Measurements from ENCODE around the gene DDX42. TPM values are rescaled to one million over a fixed set of nuclear protein-coding genes. Genes with fewer than 3 reads are reported as not detected.

The DDX42 gene, protein sequence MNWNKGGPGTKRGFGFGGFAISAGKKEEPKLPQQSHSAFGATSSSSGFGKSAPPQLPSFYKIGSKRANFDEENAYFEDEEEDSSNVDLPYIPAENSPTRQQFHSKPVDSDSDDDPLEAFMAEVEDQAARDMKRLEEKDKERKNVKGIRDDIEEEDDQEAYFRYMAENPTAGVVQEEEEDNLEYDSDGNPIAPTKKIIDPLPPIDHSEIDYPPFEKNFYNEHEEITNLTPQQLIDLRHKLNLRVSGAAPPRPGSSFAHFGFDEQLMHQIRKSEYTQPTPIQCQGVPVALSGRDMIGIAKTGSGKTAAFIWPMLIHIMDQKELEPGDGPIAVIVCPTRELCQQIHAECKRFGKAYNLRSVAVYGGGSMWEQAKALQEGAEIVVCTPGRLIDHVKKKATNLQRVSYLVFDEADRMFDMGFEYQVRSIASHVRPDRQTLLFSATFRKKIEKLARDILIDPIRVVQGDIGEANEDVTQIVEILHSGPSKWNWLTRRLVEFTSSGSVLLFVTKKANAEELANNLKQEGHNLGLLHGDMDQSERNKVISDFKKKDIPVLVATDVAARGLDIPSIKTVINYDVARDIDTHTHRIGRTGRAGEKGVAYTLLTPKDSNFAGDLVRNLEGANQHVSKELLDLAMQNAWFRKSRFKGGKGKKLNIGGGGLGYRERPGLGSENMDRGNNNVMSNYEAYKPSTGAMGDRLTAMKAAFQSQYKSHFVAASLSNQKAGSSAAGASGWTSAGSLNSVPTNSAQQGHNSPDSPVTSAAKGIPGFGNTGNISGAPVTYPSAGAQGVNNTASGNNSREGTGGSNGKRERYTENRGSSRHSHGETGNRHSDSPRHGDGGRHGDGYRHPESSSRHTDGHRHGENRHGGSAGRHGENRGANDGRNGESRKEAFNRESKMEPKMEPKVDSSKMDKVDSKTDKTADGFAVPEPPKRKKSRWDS
- 45.9 TPM for total RNA-seq
- long read RNA-seq, full-length matches to known transcripts = 19 of 21 reads
- long read RNA-seq, partial matches to known transcripts = 0 of 21 reads
- long read RNA-seq, other reads (novel, unspliced or antisense) = 2 of 21 reads

DNA sequence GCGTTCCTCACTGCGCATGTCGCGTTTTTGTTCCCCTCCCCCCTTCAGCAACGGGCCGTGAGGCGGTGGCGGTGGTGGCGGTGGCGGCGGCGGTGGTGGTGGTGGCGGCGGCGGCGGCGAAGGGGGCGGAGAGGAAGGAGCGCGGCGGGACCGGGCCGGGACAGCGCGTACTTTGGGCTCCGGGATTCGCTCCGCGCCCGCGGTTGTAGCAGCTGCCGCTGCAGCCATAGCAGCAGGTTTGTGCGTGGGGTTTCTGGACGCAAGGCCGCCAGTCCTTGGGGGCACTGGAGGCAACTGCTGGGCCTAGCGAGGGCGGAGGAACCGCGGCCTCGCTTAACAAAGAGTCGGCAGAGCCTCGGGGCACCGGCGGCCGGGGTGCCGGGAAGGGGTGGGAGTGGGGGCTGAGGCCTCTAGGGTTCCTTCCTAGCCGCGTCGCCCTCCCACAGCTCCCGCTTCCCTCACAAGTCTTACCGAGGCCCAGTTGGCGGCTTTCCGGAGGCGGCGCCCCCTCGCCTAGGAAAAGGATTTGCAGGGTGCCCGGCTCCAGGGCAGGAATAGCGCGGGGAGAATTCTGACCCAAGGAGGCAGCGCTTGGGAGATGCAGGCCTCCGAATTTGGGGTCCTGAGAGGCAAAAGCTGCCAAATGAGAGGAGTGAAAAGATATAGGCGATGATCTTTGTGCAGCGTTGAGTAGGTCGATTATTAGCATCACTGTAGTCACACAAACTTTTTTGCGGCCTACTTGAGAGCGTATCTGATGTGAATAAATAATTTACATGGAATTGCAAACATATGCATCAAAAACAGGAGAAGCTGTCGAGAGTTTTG, at the start of gene DDX42:
Gene DDX42, plus strand, starts transcription at position 30 of the 828 bp plus-strand sequence. CDS start 12,880 bp downstream, outside the sequence.
- DNase-seq (ENCODE audit: missing footprints) (peak; percentile 93), ATAC-seq (peak; percentile 9)
- intact Hi-C loops (cut with DNase I) = loop anchor here (1.0 to 5.0 kb wide), 2 partner anchors 53 to 733 kb away; partner anchors contain the start of genes CEP95, DDX5, FTSJ3 and PSMC5

DNA sequence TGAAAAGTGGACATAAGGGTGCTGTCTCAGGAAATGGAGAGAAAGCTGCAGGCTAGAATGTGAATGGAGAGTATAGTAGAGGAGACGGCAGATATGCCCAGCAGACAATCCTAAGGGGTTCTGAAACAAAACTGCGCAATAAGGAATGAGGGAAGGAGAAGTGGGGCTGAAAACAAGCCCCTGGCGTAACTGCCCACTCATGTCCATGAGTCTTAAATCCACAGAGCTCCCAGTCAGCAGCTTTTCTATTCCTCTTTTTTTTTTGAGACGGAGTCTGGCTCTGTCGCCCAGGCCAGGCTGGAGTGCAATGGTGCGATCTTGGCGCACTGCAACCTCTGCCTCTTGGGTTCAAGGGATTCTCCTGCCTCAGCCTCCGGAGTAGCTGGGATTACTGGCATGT, 38.3 kb upstream of the DDX42 start:
- DNase-seq (ENCODE audit: missing footprints) (no peak), ATAC-seq (no peak)
- intact Hi-C loops (cut with DNase I) = no loop called here

DNA sequence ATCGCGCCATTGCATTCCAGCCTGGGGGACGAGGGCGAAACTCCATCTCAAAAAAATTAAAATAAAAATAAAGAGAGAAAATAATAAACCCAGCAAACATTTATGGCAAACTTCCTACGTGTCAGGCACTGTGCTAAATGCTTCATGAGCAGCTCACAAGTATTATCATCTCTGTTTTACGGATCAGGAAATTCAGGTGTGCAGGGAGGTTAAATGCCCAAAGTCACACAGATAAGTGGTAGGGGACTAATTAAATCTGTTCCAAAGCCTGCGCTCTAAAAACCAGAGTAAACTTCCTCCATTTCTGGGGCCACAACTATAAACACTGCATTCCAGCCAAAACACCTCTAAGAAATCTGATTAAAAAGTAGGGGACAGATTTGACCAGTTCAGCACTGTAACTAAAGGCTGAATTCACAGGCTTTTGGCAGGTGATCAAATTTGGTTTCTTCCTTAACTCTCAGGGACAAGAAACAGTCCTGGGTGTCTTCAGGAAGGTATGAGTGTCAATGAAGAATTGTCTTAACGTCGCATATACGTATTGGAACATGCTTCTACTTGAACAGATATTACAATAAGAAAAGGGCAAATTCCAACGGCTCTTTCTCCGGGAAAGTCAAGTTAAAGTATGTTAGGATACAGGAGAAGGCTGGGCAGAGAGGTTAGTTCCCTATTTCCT, 33.4 kb upstream of the DDX42 start:
- intact Hi-C loops (cut with DNase I) = loop anchor here (1.0 kb wide), 1 partner anchor 33 kb away; the partner anchor contains the start of gene CCDC47
- no peak for DNase-seq (ENCODE audit: missing footprints)
- no peak for ATAC-seq

DNA sequence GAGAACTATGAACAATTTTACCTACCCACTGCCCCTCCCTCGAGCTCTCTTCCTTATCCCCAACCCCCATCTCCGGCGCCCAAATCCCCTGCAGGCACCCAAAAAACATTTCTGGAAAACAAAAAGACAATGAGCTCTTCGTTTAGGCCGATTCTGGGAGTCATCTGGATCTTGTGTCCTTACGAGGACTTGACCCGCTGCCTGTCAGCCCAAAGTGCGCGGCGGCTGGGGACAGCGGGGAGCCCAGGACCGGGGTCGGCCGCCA, 32.9 kb upstream of the DDX42 start:
- ATAC-seq (peak; percentile 42), DNase-seq (ENCODE audit: missing footprints) (no peak)
- intact Hi-C loops (cut with DNase I) = loop anchor here (1.0 kb wide), 1 partner anchor 32 kb away; the partner anchor contains the start of gene CCDC47

DNA sequence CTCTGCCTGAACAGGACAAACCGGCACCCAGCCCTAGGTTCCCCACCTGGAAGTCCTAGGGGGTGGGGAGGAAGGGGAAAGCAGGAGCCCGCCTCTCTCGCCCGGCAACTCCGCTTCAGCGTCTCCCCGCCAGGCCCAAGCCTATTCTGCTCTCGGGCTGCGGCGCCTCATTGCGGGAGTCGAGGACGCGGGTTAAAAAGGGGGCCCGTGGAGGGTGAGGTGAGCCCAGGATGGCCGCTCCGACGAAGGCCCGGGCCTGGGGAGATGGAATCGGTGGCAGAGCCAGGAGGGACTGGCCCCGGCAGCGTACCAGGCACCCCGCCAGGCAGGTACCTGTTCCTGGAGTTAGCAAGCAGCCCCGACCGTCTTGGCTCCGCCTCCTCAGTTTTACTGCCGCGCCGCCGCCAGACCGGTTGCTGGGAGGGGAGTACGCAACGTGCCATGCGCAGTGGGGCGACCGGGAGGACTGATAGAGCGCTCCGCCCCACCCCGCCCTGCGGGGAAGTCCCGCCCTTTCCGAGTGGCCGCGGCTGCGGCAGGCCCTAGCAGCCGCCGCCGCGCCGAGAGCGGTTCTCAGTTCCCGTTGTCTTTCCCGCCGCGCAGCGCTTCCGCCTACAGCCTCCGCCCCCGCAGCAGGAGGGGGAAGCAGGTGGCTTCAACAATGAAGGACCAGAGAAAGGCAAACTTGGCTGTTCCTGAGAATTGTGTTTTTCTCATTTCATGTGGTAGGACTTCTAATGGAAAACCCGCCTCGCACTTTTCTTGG, 32.4 kb upstream of the DDX42 start, which contains the start of gene STRADA:
Gene STRADA, minus strand, starts transcription at position 392 of the 766 bp plus-strand sequence. CDS start 13,430 bp downstream, outside the sequence.
- peak; percentile 100 for DNase-seq (ENCODE audit: missing footprints)
- intact Hi-C loops (cut with DNase I) = loop anchor here (1.0 kb wide), 1 partner anchor 32 kb away; the partner anchor contains the start of gene CCDC47

DNA sequence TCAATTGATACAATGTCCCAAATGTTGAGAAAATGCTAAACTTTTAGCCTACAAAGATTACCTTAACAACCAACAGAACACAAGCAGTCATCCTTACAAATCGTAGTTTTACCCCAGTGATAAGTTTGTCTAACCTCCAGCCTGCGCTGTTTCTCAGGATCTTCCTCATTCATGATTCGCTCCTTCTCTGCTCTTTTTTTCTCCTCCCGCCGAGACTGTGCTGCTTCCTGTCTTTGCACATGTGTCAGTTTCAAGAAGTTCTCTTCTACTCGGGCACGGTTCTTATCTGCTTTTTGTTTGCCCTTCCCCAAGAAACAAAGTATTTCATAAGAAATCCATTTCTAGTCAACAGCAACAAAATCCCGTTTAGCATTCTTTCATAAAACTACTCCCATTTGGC, 22.2 kb upstream of the DDX42 start:
- DNase-seq (ENCODE audit: missing footprints) (no peak), ATAC-seq (no peak)
- intact Hi-C loops (cut with DNase I) = no loop called here

More for the DNA sequence above, 32.4 kb upstream of the DDX42 start, which contains the start of gene STRADA:
- peak; percentile 100 for ATAC-seq

DNA sequence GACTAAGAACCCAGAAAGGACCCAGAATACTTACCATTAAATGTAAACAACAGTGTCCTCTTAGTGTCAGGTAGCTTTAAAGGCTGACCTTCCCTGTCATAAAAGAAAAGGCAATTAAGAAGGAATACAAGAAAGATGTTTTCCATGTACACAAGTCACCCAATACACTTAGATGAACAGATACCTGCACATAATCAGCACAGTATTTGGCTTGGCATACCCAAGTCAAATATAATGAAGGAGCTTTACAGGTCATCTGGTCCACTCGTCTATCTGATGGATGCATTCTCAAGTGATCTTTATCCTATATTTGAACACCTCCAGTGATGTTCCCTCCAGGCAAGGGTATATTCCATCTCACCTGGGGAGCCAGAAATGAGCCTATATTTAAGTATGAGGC, 21.3 kb upstream of the DDX42 start:
- DNase-seq (ENCODE audit: missing footprints) = no peak
- ATAC-seq = no peak
- intact Hi-C loops (cut with DNase I) = no loop called here

DNA sequence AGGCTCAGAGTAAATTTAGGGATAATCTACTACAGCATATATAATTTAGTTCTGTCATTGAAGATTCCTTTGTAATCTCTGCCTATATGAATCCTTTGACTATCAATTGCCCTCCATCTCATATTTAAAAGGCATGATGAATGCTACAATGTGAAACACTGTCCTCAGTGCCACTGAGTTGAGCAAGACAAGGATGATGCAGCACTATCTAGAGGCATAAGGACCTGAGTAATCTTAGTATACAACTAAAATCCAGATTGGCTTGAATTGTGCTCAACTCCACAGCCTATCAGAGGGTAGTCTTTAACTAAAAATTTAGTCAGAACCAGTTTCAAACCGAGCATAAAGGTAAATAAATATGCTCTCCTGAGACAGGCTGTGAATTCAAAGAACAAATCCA, 20.8 kb upstream of the DDX42 start:
- DNase-seq (ENCODE audit: missing footprints) = no peak
- intact Hi-C loops (cut with DNase I) = no loop called here
- ATAC-seq = no peak

DNA sequence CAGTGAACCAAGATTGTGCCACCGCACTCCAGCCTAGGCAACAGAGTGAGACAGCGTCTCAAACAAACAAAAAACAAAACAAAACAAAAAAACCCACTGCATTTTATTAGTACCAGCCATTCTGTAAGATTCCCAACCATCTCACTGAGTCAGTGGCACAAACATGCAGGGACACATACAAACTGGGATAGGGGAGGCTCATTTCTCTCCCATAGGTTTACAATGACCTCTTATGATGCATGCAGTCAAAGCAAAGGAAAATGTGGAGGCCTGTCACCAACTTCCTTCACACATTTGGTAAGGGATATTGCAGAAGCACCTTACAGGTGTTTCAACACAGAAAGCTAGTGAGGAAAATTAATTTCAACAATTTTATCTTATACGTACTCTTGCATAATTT, 19.9 kb upstream of the DDX42 start:
- ATAC-seq (no peak), DNase-seq (ENCODE audit: missing footprints) (no peak)
- intact Hi-C loops (cut with DNase I) = no loop called here

DNA sequence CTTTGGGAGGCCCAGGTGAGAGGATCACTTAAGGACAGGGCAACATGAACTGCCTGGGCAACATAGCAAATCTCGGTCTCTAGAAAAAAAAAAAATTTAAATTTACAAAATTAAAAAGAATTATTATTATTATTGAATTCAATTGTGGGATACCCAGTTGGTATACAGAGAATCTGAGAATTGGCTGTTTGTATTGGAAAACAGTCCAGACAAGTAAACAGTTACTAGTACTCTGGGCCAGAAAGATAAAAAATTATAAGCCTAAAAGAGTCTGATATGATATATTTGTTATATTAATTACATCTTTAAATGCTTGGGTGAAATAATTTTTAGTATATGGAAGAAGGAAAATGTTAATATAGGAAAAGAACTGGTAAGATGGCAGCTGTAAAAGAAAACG, 15.5 kb upstream of the DDX42 start:
- ATAC-seq = no peak
- intact Hi-C loops (cut with DNase I) = no loop called here
- no peak for DNase-seq (ENCODE audit: missing footprints)

DNA sequence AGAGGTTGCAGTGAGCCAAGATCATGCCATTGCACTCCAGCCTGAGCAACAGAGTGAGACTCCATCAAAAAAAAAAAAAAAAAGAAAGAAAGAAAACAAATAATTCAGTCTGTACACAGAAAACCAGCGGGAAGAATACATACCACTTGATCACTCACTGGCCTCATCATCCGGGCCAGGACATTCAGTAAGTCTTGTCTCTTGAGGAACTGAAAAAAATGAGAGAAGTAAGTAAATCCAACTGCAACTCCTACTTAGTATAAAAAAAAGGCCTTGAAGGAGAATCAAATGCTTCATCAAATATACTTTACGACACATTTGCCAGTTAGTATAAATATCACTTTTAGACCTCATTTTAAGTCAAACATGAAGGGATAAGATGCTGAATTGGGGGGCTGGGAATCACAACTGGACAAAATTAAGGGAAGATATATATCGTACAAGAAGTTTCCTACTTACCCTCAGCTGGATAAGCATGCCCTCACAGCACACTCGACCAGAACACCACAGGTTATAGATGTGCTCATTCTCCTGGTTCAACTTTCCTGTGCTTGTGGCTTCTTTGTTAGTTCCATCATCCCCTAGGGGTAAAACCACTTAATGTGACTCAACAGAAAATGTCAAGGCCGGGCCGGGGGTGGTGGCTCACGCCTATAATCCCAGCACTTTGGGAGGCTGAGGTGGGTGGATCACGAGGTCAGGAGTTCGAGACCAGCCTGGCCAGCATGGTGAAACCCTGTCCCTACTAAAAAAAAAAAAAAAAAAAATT, 13.0 kb upstream of the DDX42 start:
- intact Hi-C loops (cut with DNase I) = no loop called here
- ATAC-seq (no peak), DNase-seq (ENCODE audit: missing footprints) (no peak)

DNA sequence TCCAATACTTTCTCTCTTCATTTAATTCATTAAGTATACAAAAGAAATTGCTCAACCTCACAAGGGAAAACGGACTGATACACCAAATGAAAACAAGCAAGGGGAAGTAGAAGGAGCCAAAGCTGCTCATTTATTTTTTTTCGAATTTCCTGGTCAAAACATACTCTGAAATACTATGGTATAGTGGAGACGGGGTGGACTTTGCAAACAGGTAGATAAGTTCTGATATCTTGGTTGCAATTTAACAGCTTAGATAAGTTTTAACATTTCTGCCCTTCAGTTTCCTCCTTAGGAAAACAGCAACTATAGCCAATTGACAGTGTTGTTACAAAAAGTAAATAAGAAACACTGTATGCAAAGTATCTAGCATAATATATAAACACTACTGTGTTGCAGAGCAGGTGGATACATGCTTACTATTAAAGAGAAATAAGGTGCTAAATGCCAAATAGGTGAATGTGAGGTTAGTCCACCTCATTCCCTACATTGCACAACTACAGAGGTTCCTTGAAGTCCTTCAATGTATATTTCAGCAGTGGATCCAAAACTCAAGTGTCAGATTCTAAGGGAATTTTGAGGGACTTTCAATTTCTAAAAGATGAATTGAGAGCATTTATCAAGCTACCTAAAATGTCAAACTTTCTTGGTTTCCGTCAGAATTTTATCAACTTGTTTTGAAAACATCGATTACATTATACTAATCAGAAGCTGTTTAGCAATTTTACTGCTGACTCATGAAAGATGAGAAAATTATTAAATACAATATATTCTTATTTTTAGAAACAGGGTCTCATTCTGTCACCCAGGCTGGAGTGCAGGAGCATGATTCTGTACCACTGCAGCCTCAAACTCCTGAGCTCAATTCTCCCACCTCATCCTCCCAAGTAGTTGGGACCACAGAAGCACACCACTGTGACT, 11.6 kb upstream of the DDX42 start:
- intact Hi-C loops (cut with DNase I) = no loop called here
- DNase-seq (ENCODE audit: missing footprints) (no peak), ATAC-seq (no peak)

DNA sequence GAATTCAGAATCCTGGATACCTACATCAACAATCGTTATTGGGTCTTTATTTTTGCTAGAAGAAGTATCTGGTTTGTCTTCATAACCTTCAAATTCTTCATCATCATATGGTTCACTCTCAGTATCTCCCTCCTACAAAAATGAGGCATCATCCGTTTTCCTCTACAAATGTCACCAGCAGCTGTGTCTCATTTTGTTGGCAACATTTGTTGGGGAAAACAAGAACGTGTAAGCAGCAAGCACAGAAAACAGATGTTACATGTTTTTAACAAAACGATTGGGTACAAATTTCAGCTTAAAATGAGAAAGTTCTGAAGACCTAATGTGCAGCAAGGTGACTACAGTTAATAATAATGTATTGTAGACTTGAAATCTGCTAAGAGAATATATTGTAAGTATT, 9.3 kb upstream of the DDX42 start:
- ATAC-seq = no peak
- no peak for DNase-seq (ENCODE audit: missing footprints)
- intact Hi-C loops (cut with DNase I) = no loop called here

DNA sequence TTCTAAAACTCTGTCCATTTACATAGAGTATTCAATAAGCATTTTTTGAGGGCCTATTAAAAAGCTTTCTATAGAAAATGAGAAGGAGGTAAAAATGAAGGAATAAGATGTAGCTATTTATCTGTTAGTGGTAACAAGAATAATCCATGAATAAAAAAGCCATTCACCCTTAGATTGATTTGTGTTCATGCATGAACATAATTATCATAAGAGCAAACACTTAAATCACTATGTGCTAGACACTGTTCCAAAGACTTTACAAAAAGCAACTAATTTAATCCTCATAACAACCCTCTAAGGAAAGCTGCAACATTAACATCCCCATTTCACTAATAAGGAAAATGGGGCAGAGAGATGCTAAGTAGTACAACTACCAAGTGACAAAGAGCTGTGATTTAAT, 7.2 kb upstream of the DDX42 start:
- no peak for ATAC-seq
- intact Hi-C loops (cut with DNase I) = no loop called here
- no peak for DNase-seq (ENCODE audit: missing footprints)

DNA sequence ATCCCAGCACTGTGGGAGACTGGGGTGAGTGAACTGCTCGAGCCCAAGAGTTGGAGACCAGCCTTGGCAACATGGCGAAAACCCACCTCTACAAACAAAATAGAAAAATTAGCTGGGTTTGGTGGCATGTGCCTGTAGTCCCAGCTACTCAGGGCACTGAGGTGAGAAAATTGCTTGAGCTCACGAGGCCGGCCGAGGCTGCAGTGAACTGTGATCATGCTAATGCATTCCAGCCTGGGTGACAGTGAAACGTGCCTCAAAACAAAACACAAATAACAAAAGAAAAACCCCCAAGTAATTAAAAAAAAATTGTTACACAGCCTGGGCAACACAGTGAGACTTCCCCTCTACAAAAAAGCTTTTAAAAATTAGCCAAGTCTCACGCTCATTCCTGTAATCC, 5.5 kb upstream of the DDX42 start:
- DNase-seq (ENCODE audit: missing footprints) (no peak), ATAC-seq (no peak)
- intact Hi-C loops (cut with DNase I) = no loop called here
